ENCODE results near the gene APH1B.

APH1B gene

GRCh38 chr15:63254991-63255390 is 22.4 kb upstream of the APH1B start:
- no peak for DNase-seq

- no peak for DNase-seq
These were observed 21.9 kb upstream of the APH1B start for GRCh38 chr15:63255489-63255990.

- DNase-seq, result no peak
These were observed 20.8 kb upstream of the APH1B start for GRCh38 chr15:63256433-63257274.

- no peak for DNase-seq
These were observed 18.7 kb upstream of the APH1B start for GRCh38 chr15:63258658-63259057.

GRCh38 chr15:63260791-63261190 is 16.6 kb upstream of the APH1B start:
- DNase-seq, result no peak

GRCh38 chr15:63261311-63261710 is 16.1 kb upstream of the APH1B start:
- no peak for DNase-seq

- no peak for DNase-seq
These were observed 13.9 kb upstream of the APH1B start for GRCh38 chr15:63263519-63263918.

- DNase-seq, result no peak
These were observed 12.6 kb upstream of the APH1B start for GRCh38 chr15:63264688-63265293.

GRCh38 chr15:63274427-63274826 is 3.0 kb upstream of the APH1B start:
- DNase-seq, result no peak

GRCh38 chr15:63276342-63277037 is 915 bp upstream of the APH1B start:
- no peak for DNase-seq

GRCh38 chr15:63277893-63278456 is 570 bp downstream of the APH1B start:
- no peak for DNase-seq

GRCh38 chr15:63283126-63283525 is 5.7 kb downstream of the APH1B start:
- DNase-seq, result no peak

GRCh38 chr15:63284335-63284734 is 6.9 kb downstream of the APH1B start:
- no peak for DNase-seq

- no peak for DNase-seq
These were observed 9.7 kb downstream of the APH1B start for GRCh38 chr15:63287109-63287508.

GRCh38 chr15:63288342-63288741 is 10.9 kb downstream of the APH1B start:
- DNase-seq, result no peak

GRCh38 chr15:63288778-63289378 is 11.5 kb downstream of the APH1B start:
- peak in 1 of 2 donors; percentile 79 for DNase-seq

- DNase-seq, result no peak
These were observed 14.1 kb downstream of the APH1B start for GRCh38 chr15:63291507-63291906.

GRCh38 chr15:63292241-63292640 is 14.8 kb downstream of the APH1B start:
- DNase-seq, result no peak

GRCh38 chr15:63292771-63293170 is 15.4 kb downstream of the APH1B start:
- DNase-seq, result no peak

- no peak for DNase-seq
These were observed 17.0 kb downstream of the APH1B start for GRCh38 chr15:63294359-63294758.

- DNase-seq, result no peak
These were observed 17.9 kb downstream of the APH1B start for GRCh38 chr15:63295341-63295740.

- DNase-seq, result no peak
These were observed 18.8 kb downstream of the APH1B start for GRCh38 chr15:63296195-63296594.

Measured in hippocampal formation (tissue), 2 donors.